Right lobe of liver (tissue), 6 donors: Measurements from ENCODE around the gene C4orf46. TPM values are rescaled to one million over a fixed set of nuclear protein-coding genes. Genes with fewer than 3 reads are reported as not detected.
A peak's percentile ranks its signal among the peaks of the same experiment; 100 is the strongest.

Experiments used
- ATAC-seq, 4 donors: fragments of 200-7000 bp; cut with Tn5 transposase; one replicate each; pipeline ENCODE4 v1.9.1; 2020; ENCODE audit warnings: mild to moderate bottlenecking in 4 of 4, moderate library complexity in 4 of 4
- DNase-seq, 3 donors: peaks; one replicate each; pipeline ENCODE4 v3.0.0-alpha.2; 2020
- H3K27ac ChIP-seq, 3 donors: fragments of 200-600 bp; one replicate each; pipeline ENCODE4 v1.8.0; 2022
- H3K27me3 ChIP-seq, 2 donors: fragments of 200-600 bp; one replicate each; pipeline ENCODE4 v1.8.0; 2022
- H3K36me3 ChIP-seq, 4 donors: fragments of 200-600 bp; sonication (generic) in 1 of 4; one replicate each; pipeline versions ENCODE4 v1.5.1 to v1.8.0; 2017 to 2022; ENCODE audit warnings: control low read depth in 1 of 4
- H3K4me1 ChIP-seq, 4 donors: fragments of 200-600 bp; sonication (generic) in 1 of 4; one replicate each; pipeline versions ENCODE4 v1.5.1 to v1.8.0; 2017 to 2022; ENCODE audit warnings: control low read depth in 1 of 4
- H3K4me3 ChIP-seq, 3 donors: fragments of 200-600 bp; one replicate each; pipeline ENCODE4 v1.8.0; 2022
- H3K9me3 ChIP-seq, 4 donors: fragments of 200-600 bp; sonication (generic) in 1 of 4; one replicate each; pipeline versions ENCODE4 v1.5.1 to v1.8.0; 2017 to 2022; ENCODE audit warnings: control low read depth in 1 of 4
- POLR2A ChIP-seq: fragments of 450-650 bp; IDR thresholded peaks from one replicate; pipeline ENCODE4 v1.6.1; 2017; ENCODE audit warnings: antibody characterized with exemption, mild to moderate bottlenecking
- WGBS: methylation state at CpG from one replicate; pipeline ENCODE4 v1.1.6; 2018; ENCODE audit warnings: low coverage, low lambda C conversion rate; ENCODE audit not compliant: insufficient coverage; ENCODE audit errors: missing lambda C conversion rate; 5-methylcytosine and 5-hydroxymethylcytosine counted together
- intact Hi-C, 2 donors: fragments of 100-400 bp; cut with DNase I; formaldehyde crosslinking; loops; one replicate each; pipeline versions ENCODE4 v1.11.2 to v1.14.1; 2022
- small RNA-seq, 2 experiments: library from RNA; depleted of rRNA; stranded (forward); fragments of <200 nt; gene quantifications; one replicate each; pipeline ENCODE3, GENCODE V24; 2016
- total RNA-seq, 6 experiments: library from RNA; depleted of rRNA in 2 of 6; stranded (reverse); fragments of >200 nt in 2 of 6; fragmentation: NEBNext Ultra II Directional in 3 of 6; extraction: Animal tissue kit (Norgen Biotek cat#: 25700) in 3 of 6; gene quantifications; one replicate each; pipeline versions ENCODE4 v1.1.0 to v1.2.4, GENCODE V29; 2016 to 2023
- TF ChIP-seq, protein P1 (sequence below), 4 donors: fragments of 200-600 bp in 3 of 4; fragments of 450-650 bp in 1 of 4; IDR thresholded peaks; one replicate each; pipeline versions ENCODE4 v1.5.1 to v1.8.0; 2016 to 2022; ENCODE audit warnings: antibody characterized with exemption in 4 of 4, mild to moderate bottlenecking in 2 of 4
- donor health status: DM: no; HTN: yes; CAD: no.
- donor health status: DM: no; HTN: no; CAD: no.
- donor health status: DM: no; HTN: no; CAD: no.
- donor health status: DM: no; HTN: yes; CAD: no.
- donor health status: DM: no; HTN: yes; CAD: no.

C4orf46 gene
- total RNA-seq, 6 experiments from 2014 or later: 0.54 to 2.8 (median 0.92) TPM

DNA sequence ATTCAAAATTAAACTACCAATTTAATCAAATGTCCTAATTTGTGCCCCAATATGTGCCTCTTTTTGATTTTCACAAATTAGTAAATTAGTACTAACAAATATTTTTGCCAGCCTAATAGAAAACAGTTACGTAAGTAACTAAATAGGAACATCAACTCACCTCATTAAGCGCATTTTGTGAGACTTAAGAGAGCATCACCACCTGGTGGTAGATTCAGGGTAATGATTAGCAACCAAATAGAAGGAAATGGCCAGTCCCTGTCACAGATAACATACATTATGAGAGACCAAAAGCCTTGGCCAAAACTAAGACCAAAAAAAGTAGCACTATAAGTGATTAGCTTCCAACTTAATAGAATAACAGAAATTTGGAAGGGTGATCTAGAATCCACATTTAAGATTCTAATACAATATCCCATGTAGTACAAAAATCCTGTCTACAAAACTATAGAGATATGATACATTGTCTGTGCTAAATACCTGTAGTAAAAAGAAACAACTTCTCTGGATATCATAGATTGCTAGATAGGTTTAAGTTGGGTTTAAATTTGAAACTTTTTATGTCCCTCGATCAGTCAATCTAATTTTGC, 46.7 kb downstream of the C4orf46 start:
- TF ChIP-seq POLR2A: no peak
- TF ChIP-seq, protein P1, sequence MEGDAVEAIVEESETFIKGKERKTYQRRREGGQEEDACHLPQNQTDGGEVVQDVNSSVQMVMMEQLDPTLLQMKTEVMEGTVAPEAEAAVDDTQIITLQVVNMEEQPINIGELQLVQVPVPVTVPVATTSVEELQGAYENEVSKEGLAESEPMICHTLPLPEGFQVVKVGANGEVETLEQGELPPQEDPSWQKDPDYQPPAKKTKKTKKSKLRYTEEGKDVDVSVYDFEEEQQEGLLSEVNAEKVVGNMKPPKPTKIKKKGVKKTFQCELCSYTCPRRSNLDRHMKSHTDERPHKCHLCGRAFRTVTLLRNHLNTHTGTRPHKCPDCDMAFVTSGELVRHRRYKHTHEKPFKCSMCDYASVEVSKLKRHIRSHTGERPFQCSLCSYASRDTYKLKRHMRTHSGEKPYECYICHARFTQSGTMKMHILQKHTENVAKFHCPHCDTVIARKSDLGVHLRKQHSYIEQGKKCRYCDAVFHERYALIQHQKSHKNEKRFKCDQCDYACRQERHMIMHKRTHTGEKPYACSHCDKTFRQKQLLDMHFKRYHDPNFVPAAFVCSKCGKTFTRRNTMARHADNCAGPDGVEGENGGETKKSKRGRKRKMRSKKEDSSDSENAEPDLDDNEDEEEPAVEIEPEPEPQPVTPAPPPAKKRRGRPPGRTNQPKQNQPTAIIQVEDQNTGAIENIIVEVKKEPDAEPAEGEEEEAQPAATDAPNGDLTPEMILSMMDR (IDR thresholded peaks at IDR 0.05): peak; percentile 68 to 84 (median 75)
- H3K27me3 ChIP-seq: no peaks in the 10 kb centered on the region
- DNase-seq (no peak), ATAC-seq (peak; percentile 90 to 96 (median 93))
- H3K36me3 ChIP-seq: no peaks in the 10 kb centered on the region
- 11% methylated on average over 3 of the region's 3 CpGs for WGBS
- no peak overlapping the region for H3K27ac ChIP-seq
- H3K4me1 ChIP-seq: no peaks in the 10 kb centered on the region
- no peaks in the 10 kb centered on the region for H3K9me3 ChIP-seq
- no peak overlapping the region for H3K4me3 ChIP-seq
- intact Hi-C loops: loop anchor here (10.0 kb wide), 1 partner anchor 370 kb away; no protein-coding TSS in a partner anchor

DNA sequence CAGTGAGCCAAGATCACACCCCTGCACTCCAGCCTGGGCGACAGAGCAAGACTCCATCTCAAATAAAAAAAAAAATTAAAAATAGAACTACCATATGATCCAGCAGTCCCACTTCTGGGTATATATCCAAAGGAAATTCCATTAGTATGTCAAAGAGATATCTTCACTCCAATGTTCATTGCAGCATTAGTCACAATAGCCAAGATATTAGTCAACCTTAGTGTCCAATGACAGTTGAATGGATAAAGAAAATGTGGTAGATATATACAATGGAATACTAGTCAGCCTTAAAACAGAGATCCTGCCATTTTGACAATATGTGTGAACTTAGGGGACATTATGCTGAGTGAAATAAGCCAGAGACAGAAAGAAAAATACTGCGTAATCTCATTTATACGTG, 49.4 kb downstream of the C4orf46 start:
- ATAC-seq (no peak), DNase-seq (no peak)
- H3K27ac ChIP-seq: no peak overlapping the region
- no peaks in the 10 kb centered on the region for H3K9me3 ChIP-seq
- TF ChIP-seq POLR2A: no peak
- TF ChIP-seq, protein P1 (IDR thresholded peaks at IDR 0.05): no peak
- no peaks in the 10 kb centered on the region for H3K36me3 ChIP-seq
- no peak overlapping the region for H3K4me3 ChIP-seq
- intact Hi-C loops: loop anchor here (10.0 kb wide), 1 partner anchor 367 kb away; no protein-coding TSS in a partner anchor
- no peaks in the 10 kb centered on the region for H3K4me1 ChIP-seq
- 72% methylated on average over 3 of the region's 3 CpGs for WGBS
- no peaks in the 10 kb centered on the region for H3K27me3 ChIP-seq

DNA sequence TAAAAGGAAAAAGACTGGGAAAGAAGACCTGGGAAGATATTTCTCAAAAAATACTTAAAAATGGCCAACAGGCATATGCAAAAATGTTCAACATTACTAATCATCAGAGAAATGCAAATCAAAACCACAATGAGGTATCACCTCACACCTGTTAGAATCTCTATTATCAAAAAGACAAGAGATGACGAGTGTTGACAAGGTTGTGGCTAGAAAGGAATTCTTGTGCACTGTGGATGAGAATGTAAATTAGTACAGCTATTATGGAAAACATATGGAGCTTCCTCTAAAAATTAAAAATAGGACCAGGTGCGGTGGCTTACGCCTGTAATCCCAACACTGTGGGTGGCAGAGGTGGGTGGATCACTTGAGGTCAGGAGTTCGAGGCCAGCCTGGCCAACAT, 50.0 kb downstream of the C4orf46 start:
- Histone ChIP-seq H3K4me3 (no peak overlapping the region), H3K4me1 (no peaks in the 10 kb centered on the region), H3K36me3 (no peaks in the 10 kb centered on the region), H3K27me3 (no peaks in the 10 kb centered on the region), H3K27ac (no peak overlapping the region), H3K9me3 (no peaks in the 10 kb centered on the region)
- TF ChIP-seq, protein P1 (IDR thresholded peaks at IDR 0.05): no peak
- TF ChIP-seq POLR2A: no peak
- intact Hi-C loops: loop anchor here (10.0 kb wide), 1 partner anchor 367 kb away; no protein-coding TSS in a partner anchor
- ATAC-seq (no peak), DNase-seq (no peak)
- WGBS: 64% methylated on average over 4 of the region's 4 CpGs

- DNase-seq: no peak
- TF ChIP-seq, protein P1 (IDR thresholded peaks at IDR 0.05): no peak
- no peak for TF ChIP-seq POLR2A
- Histone ChIP-seq H3K9me3 (no peaks in the 10 kb centered on the region), H3K36me3 (no peaks in the 10 kb centered on the region), H3K4me3 (no peak overlapping the region), H3K27me3 (no peaks in the 10 kb centered on the region), H3K4me1 (no peaks in the 10 kb centered on the region), H3K27ac (no peak overlapping the region)
- no peak for ATAC-seq
- intact Hi-C loops: no loop called here
Observed at GRCh38 chr4:158617956-158618355, 53.7 kb downstream of the C4orf46 start.

Small RNA genes lying within 50 kb of the gene (small RNA-seq; reads per million reads assigned to genes)
- 0 reads per million in 2 experiments for gene RF00012

Other genes starting within 250 kb of the C4orf46 start
- gene RXFP1, start 150.0 kb downstream of the C4orf46 start, total RNA-seq: 1 to 10 TPM in 4 of 6 experiments, under 1 TPM in 2; 0.88 to 3.4 (median 1.3) TPM
- 100 to 1,000 TPM; 100 to 146 (median 127) TPM for gene ETFDH, start 409 bp upstream of the C4orf46 start, total RNA-seq
- 10 to 100 TPM; 12.6 to 31.4 (median 18.5) TPM for gene PPID, start 51.5 kb upstream of the C4orf46 start, total RNA-seq
- gene FNIP2, start 97.1 kb upstream of the C4orf46 start, total RNA-seq: 10 to 100 TPM; 34.2 to 67.4 (median 37.8) TPM